GM23338 (cell line): ENCODE measurements around the gene COLEC12.

Source experiments
- EZH2 ChIP-seq: fragments of 200-600 bp; sonication (generic); IDR thresholded peaks from one replicate; pipeline ENCODE4 v1.8.0; 2017; ENCODE audit warnings: antibody characterized with exemption, mild to moderate bottlenecking, low read depth; ENCODE audit not compliant: unreplicated experiment
- EZH2phosphoT487 ChIP-seq: fragments of 200-600 bp; sonication (generic); IDR thresholded peaks from one replicate; pipeline ENCODE4 v1.8.1; 2018; ENCODE audit warnings: antibody characterized with exemption; ENCODE audit not compliant: unreplicated experiment
- POLR2AphosphoS5 ChIP-seq: IDR thresholded peaks from 2 replicates; pipeline ENCODE4 v1.6.1; 2016; ENCODE audit warnings: antibody characterized with exemption, low read depth
- REST ChIP-seq: IDR thresholded peaks from one replicate; pipeline ENCODE4 v1.6.1; 2018; ENCODE audit warnings: antibody characterized with exemption; ENCODE audit not compliant: unreplicated experiment
- TF ChIP-seq, protein P1 (sequence below), 2 experiments: fragments of 200-600 bp in 1 of 2; sonication (generic) in 1 of 2; conservative IDR thresholded peaks; 2 replicates each; pipeline versions ENCODE4 v1.5.1 to v1.6.1; 2016 to 2017; ENCODE audit warnings: antibody characterized with exemption in 2 of 2, low read depth in 2 of 2, mild to moderate bottlenecking in 2 of 2, moderate library complexity in 1 of 2

GRCh38 chr18:415617-416612 is 84.6 kb downstream of the COLEC12 start:
- TF ChIP-seq, protein P1, sequence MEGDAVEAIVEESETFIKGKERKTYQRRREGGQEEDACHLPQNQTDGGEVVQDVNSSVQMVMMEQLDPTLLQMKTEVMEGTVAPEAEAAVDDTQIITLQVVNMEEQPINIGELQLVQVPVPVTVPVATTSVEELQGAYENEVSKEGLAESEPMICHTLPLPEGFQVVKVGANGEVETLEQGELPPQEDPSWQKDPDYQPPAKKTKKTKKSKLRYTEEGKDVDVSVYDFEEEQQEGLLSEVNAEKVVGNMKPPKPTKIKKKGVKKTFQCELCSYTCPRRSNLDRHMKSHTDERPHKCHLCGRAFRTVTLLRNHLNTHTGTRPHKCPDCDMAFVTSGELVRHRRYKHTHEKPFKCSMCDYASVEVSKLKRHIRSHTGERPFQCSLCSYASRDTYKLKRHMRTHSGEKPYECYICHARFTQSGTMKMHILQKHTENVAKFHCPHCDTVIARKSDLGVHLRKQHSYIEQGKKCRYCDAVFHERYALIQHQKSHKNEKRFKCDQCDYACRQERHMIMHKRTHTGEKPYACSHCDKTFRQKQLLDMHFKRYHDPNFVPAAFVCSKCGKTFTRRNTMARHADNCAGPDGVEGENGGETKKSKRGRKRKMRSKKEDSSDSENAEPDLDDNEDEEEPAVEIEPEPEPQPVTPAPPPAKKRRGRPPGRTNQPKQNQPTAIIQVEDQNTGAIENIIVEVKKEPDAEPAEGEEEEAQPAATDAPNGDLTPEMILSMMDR (conservative IDR thresholded peaks at IDR 0.05; ENCODE audit: low read depth in 2 of 2) = no peak
- no peak for TF ChIP-seq EZH2
- no peak for TF ChIP-seq EZH2phosphoT487
- TF ChIP-seq REST = no peak
- TF ChIP-seq POLR2AphosphoS5 = no peak
